NCI-H2227 (cell line): ENCODE measurements around the gene CCDC90B.

Experiments
- DNase-seq: peaks from one replicate; lab custom pipeline; 2025; ENCODE audit not compliant: unreplicated experiment; lab: John Stamatoyannopoulos, UW

Gene CCDC90B

GRCh38 chr11:83241291-83241946 is 44.7 kb downstream of the CCDC90B start:
- peak; percentile 54 for DNase-seq

- no peak for DNase-seq
These were observed 48.1 kb downstream of the CCDC90B start for GRCh38 chr11:83238111-83238510.

- DNase-seq, result no peak
These were observed 50.3 kb downstream of the CCDC90B start for GRCh38 chr11:83235825-83236224.

- no peak for DNase-seq
These were observed 62.7 kb downstream of the CCDC90B start for GRCh38 chr11:83223457-83223856.

GRCh38 chr11:83222499-83222898 is 63.7 kb downstream of the CCDC90B start:
- no peak for DNase-seq

GRCh38 chr11:83221694-83222093 is 64.5 kb downstream of the CCDC90B start:
- DNase-seq, result no peak

- DNase-seq, result no peak
These were observed 65.9 kb downstream of the CCDC90B start for GRCh38 chr11:83220260-83220659.

GRCh38 chr11:83219095-83219494 is 67.1 kb downstream of the CCDC90B start:
- peak; percentile 5 for DNase-seq
